Stimulated activated CD4-positive, alpha-beta T cell treated with anti-CD3 and anti-CD28 coated beads, TNF-alpha, amount 100 ng/mL, for 1 hour (primary cell): ENCODE results near the gene WFDC10B.
"Not testable (repeated sequence)": the region's sequence is repeated elsewhere in the genome, so short reads cannot be mapped to it uniquely, and the experiment has no call there.

Source experiments
- DNase-seq, 3 donors: peaks; one replicate each; pipeline ENCODE4 v3.0.0-alpha.2; 2020; ENCODE audit warnings: low read depth in 3 of 3, low spot score in 1 of 3

WFDC10B gene

GRCh38 chr20:45704969-45705637 is at the start of gene WFDC10B:
Gene WFDC10B (minus strand): TSS chr20:45705019. CDS start chr20:45685992, 19,027 bp downstream.
- DNase-seq, result no peak

- no peak for DNase-seq
Observed at GRCh38 chr20:45752746-45753145, 47.9 kb upstream of the WFDC10B start.

GRCh38 chr20:45751721-45752120 is 46.9 kb upstream of the WFDC10B start:
- no peak for DNase-seq

GRCh38 chr20:45745015-45745414 is 40.2 kb upstream of the WFDC10B start:
- DNase-seq, result no peak

GRCh38 chr20:45742596-45742995 is 37.8 kb upstream of the WFDC10B start:
- no peak for DNase-seq

- no peak for DNase-seq
Observed at GRCh38 chr20:45735988-45736387, 31.2 kb upstream of the WFDC10B start.

GRCh38 chr20:45735552-45735951 is 30.7 kb upstream of the WFDC10B start:
- DNase-seq, result no peak

GRCh38 chr20:45732199-45732598 is 27.4 kb upstream of the WFDC10B start:
- no peak for DNase-seq

- DNase-seq, result no peak
Observed at GRCh38 chr20:45727044-45727443, 22.2 kb upstream of the WFDC10B start.

- no peak for DNase-seq
Observed at GRCh38 chr20:45725134-45725533, 20.3 kb upstream of the WFDC10B start.

- DNase-seq, result no peak
Observed at GRCh38 chr20:45722047-45722446, 17.2 kb upstream of the WFDC10B start, which contains the start of gene SPINT4. Gene SPINT4 (plus strand): TSS chr20:45722347. CDS start chr20:45722368, 21 bp downstream.

- DNase-seq, result not testable (repeated sequence)
Observed at GRCh38 chr20:45716141-45716688, 11.4 kb upstream of the WFDC10B start.

GRCh38 chr20:45701873-45702272 is 2.9 kb downstream of the WFDC10B start, which contains the start of gene WFDC13:
Gene WFDC13 (plus strand): TSS chr20:45702038. CDS start chr20:45702124, 86 bp downstream.
- no peak for DNase-seq

GRCh38 chr20:45701104-45701503 is 3.7 kb downstream of the WFDC10B start:
- no peak for DNase-seq

- no peak for DNase-seq
Observed at GRCh38 chr20:45695496-45695895, 9.3 kb downstream of the WFDC10B start.

GRCh38 chr20:45693346-45693745 is 11.5 kb downstream of the WFDC10B start:
- not testable (repeated sequence) for DNase-seq

- DNase-seq, result no peak
Observed at GRCh38 chr20:45685896-45686295, 18.9 kb downstream of the WFDC10B start.

GRCh38 chr20:45679650-45680049 is 25.2 kb downstream of the WFDC10B start:
- DNase-seq, result no peak

- no peak for DNase-seq
Observed at GRCh38 chr20:45672765-45673164, 32.1 kb downstream of the WFDC10B start.

- no peak for DNase-seq
Observed at GRCh38 chr20:45670139-45670538, 34.7 kb downstream of the WFDC10B start, which contains the start of gene WFDC11. Gene WFDC11 (minus strand): TSS chr20:45670239. CDS start chr20:45650600, 19,639 bp downstream.

GRCh38 chr20:45657038-45657437 is 47.8 kb downstream of the WFDC10B start:
- DNase-seq, result not testable (repeated sequence)

- DNase-seq, result not testable (repeated sequence)
Observed at GRCh38 chr20:45651726-45652125, 53.1 kb downstream of the WFDC10B start.
